Spleen (tissue), 11 donors: Measurements from ENCODE around the gene WDR54. TPM values are rescaled to one million over a fixed set of nuclear protein-coding genes. Genes with fewer than 3 reads are reported as not detected.
A peak's percentile ranks its signal among the peaks of the same experiment; 100 is the strongest.

Experiments
- DNase-seq: peaks from one replicate; pipeline ENCODE4 v3.0.0-alpha.2; 2020
- H3K27ac ChIP-seq, 8 donors: fragments of 200-600 bp; sonication (generic) in 7 of 8; 1 replicate in 4 of 8; 2 replicates in 4 of 8; pipeline versions ENCODE4 v1.5.0 to v1.8.0; 2016 to 2021; ENCODE audit warnings: inconsistent platforms in 4 of 8, mild to moderate bottlenecking in 4 of 8, moderate library complexity in 1 of 8
- H3K27me3 ChIP-seq, 7 donors: fragments of 200-600 bp; sonication (generic) in 6 of 7; replicated peaks in 1 of 7; 1 replicate in 4 of 7; 2 replicates in 3 of 7; pipeline versions ENCODE4 v1.5.0 to v1.8.0; 2016 to 2021; ENCODE audit warnings: inconsistent platforms in 3 of 7, mild to moderate bottlenecking in 1 of 7
- H3K36me3 ChIP-seq, 6 donors: fragments of 200-600 bp; sonication (generic) in 5 of 6; 1 replicate in 4 of 6; 2 replicates in 2 of 6; pipeline versions ENCODE4 v1.5.0 to v1.8.0; 2016 to 2021; ENCODE audit warnings: inconsistent platforms in 2 of 6
- H3K4me1 ChIP-seq, 6 donors: fragments of 200-600 bp; sonication (generic) in 5 of 6; 1 replicate in 3 of 6; 2 replicates in 3 of 6; pipeline versions ENCODE4 v1.5.0 to v1.8.0; 2016 to 2021; ENCODE audit warnings: inconsistent platforms in 3 of 6
- H3K4me3 ChIP-seq, 8 donors: fragments of 200-600 bp; sonication (generic) in 7 of 8; 1 replicate in 4 of 8; 2 replicates in 4 of 8; pipeline versions ENCODE4 v1.5.0 to v1.8.0; 2016 to 2021; ENCODE audit warnings: inconsistent platforms in 4 of 8, mild to moderate bottlenecking in 4 of 8, moderate library complexity in 2 of 8
- H3K9me3 ChIP-seq, 8 donors: fragments of 200-600 bp; sonication (generic) in 7 of 8; 1 replicate in 4 of 8; 2 replicates in 4 of 8; pipeline versions ENCODE4 v1.5.0 to v1.8.0; 2016 to 2021; ENCODE audit warnings: inconsistent platforms in 4 of 8
- POLR2A ChIP-seq, 3 donors: fragments of 450-650 bp; IDR thresholded peaks; one replicate each; pipeline ENCODE4 v1.5.1; 2017; ENCODE audit warnings: antibody characterized with exemption in 3 of 3, mild to moderate bottlenecking in 1 of 3
- POLR2AphosphoS5 ChIP-seq, 3 donors: sonication (generic); formaldehyde crosslinking; IDR thresholded peaks; one replicate each; pipeline ENCODE4 v1.5.1; 2017; ENCODE audit warnings: antibody characterized with exemption in 3 of 3
- WGBS, 5 donors: extraction: QIAGEN DNeasy Blood & Tissue Kit in 3 of 5; methylation state at CpG; one replicate each; pipeline versions ENCODE4 v1.1.5 to v1.1.7; 2013 to 2018; 5-methylcytosine and 5-hydroxymethylcytosine counted together
- intact Hi-C: fragments of 100-400 bp; cut with DNase I; formaldehyde crosslinking; loops from one replicate; pipeline ENCODE4 v1.15.0; 2023; ENCODE audit warnings: low total_unique reads
- polyA plus RNA-seq, 3 donors: library from polyadenylated mRNA; stranded (reverse); fragments of 200-250 nt; gene quantifications; one replicate each; pipeline ENCODE4 v1.2.1, GENCODE V29; 2013
- total RNA-seq, 7 donors: library from RNA; depleted of rRNA in 3 of 7; stranded (reverse); fragments of >200 nt in 3 of 7; fragmentation: NEBNext Ultra II Directional in 4 of 7; extraction: Animal tissue kit (Norgen Biotek cat#: 25700) in 4 of 7; gene quantifications; one replicate each; pipeline versions ENCODE4 v1.1.0 to v1.2.1, GENCODE V29; 2016 to 2021
- TF ChIP-seq, protein P1 (sequence below), 11 experiments: fragments of 200-600 bp in 7 of 11; fragments of 450-650 bp in 4 of 11; sonication (generic) in 4 of 11; IDR thresholded peaks in 8 of 11; conservative IDR thresholded peaks in 3 of 11; 1 replicate in 7 of 11; 2 replicates in 4 of 11; pipeline versions ENCODE4 v1.4.0 to v1.8.0; 2016 to 2021; ENCODE audit warnings: antibody characterized with exemption in 11 of 11, inconsistent platforms in 4 of 11, mild to moderate bottlenecking in 1 of 11
- donor health status: healthy with polysubstance abuse.
- donor health status: DM: no; HTN: no; CAD: no; lungs with moderate emphysema.
- donor health status: DM: no; HTN: no; CAD: no.
- donor health status: Bipolar disorder and iron deficiency.
- donor health status: healthy.
- donor health status: DM: no; HTN: no; CAD: no.
- donor health status: DM: yes; HTN: yes; CAD: no.

Gene WDR54
- total and polyA plus RNA-seq, 10 donors: 15.1 to 26.0 (median 21.0) TPM

DNA sequence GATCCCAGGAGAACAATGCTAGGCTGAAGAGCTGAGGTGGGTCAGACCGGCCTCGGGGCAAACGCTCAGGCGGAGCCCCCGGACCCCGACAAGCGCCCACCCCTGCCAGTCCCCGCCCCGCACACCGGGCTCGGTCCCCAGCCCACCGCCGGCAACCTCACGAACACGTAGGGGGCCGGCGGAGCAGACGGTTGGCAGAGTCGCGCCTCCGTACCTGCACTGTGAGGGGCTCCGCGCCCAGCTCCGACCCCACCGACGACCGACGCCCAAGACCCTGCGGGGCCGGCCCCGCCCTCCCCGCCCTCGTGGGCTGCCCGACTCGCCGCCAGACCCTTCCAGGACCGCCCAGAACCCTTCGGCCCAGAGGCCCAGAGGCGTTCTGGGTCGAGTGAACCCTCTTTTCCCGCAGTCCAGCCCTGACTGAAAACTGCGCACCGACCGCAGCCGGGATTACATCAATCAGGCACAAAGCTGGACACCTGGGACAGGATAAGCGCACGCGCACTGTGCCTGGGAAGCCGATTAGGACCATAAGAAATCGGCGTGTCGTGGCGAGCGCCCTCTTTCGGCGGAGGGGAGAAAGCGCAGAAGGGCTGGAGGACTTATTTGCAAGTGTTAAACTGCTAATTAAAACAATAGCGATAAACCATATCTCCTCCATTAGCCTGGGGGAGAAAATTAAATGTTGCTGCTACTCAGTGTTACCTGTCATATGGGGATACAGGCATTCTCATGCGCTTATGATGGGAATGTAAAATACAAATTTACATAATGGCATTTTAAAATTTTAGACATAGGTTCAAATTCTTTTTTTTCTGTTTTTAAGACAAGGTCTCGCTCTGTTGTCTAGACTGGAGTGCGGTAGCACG lies 29.7 kb upstream of the WDR54 start:
- Histone ChIP-seq H3K4me3 (peak overlapping the region; percentile 70 to 94 (median 86)), H3K36me3 (peaks cover 0 to 7% (median 0%) of the 10 kb centered on the region in 6 donors), H3K27me3 (no peaks in the 10 kb centered on the region), H3K9me3 (no peaks in the 10 kb centered on the region), H3K27ac (peak overlapping the region; percentile 91 to 97 (median 96)), H3K4me1 (peaks cover 15 to 47% (median 35%) of the 10 kb centered on the region in 6 donors)
- TF ChIP-seq POLR2AphosphoS5 (IDR thresholded peaks at IDR 0.05) (peak; percentile 76 to 83 (median 79)), POLR2A (IDR thresholded peaks at IDR 0.05) (peak in 2 of 3 donors; percentile 19 to 29)
- TF ChIP-seq, protein P1, sequence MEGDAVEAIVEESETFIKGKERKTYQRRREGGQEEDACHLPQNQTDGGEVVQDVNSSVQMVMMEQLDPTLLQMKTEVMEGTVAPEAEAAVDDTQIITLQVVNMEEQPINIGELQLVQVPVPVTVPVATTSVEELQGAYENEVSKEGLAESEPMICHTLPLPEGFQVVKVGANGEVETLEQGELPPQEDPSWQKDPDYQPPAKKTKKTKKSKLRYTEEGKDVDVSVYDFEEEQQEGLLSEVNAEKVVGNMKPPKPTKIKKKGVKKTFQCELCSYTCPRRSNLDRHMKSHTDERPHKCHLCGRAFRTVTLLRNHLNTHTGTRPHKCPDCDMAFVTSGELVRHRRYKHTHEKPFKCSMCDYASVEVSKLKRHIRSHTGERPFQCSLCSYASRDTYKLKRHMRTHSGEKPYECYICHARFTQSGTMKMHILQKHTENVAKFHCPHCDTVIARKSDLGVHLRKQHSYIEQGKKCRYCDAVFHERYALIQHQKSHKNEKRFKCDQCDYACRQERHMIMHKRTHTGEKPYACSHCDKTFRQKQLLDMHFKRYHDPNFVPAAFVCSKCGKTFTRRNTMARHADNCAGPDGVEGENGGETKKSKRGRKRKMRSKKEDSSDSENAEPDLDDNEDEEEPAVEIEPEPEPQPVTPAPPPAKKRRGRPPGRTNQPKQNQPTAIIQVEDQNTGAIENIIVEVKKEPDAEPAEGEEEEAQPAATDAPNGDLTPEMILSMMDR (IDR thresholded peaks at IDR 0.05 in 8 of 11, conservative IDR thresholded peaks at IDR 0.05 in 3 of 11): peak; percentile 91 to 98 (median 95)
- intact Hi-C loops: no loop called here
- peak; percentile 98 for DNase-seq
- 2 to 3% (median 2%) methylated on average over 41 to 62 of the region's 62 CpGs for WGBS, 5 donors

DNA sequence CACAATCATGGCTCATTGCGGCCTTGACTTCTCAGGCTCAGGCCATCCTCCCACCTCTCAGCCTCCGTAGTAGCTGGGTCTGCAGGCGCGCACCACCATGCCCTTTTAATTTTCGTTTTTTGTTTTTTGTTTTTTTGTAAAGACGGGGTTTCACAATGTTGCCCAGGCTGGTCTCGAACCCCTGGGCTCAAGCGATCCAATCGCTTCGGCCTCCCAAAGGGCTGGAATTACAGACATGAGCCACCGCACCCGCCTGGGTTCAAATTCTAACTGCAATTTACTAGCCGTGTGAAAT lies 29.1 kb upstream of the WDR54 start:
- Histone ChIP-seq H3K36me3 (peaks cover 0 to 7% (median 0%) of the 10 kb centered on the region in 6 donors), H3K4me3 (peak overlapping the region in 4 of 8 donors; percentile 75 to 91 (median 86))
- TF ChIP-seq, protein P1 (IDR thresholded peaks at IDR 0.05 in 8 of 11, conservative IDR thresholded peaks at IDR 0.05 in 3 of 11): no peak
- TF ChIP-seq POLR2AphosphoS5 (IDR thresholded peaks at IDR 0.05) (no peak), POLR2A (IDR thresholded peaks at IDR 0.05) (no peak)

DNA sequence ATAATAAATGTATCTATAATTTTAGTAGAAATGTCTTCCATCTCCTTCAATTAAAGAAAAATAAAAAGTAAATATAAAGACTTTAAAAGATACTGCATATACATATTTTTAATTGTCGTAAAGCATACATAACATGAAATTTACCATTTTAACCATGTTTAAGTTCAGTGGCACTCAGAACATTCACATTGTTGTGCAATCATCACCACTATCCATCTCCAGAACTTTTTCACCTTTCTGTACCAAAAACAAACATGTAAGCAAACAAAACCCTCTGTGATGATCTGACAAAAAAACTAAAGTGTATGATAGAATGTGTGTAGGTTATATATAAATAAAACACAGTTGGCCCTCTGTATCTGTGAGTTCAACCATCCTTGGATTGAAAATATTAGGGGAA lies 28.0 kb upstream of the WDR54 start:
- no peaks in the 10 kb centered on the region for H3K9me3 ChIP-seq
- TF ChIP-seq POLR2A (IDR thresholded peaks at IDR 0.05): no peak
- TF ChIP-seq, protein P1 (IDR thresholded peaks at IDR 0.05 in 8 of 11, conservative IDR thresholded peaks at IDR 0.05 in 3 of 11): no peak
- no peak for TF ChIP-seq POLR2AphosphoS5 (IDR thresholded peaks at IDR 0.05)
- H3K36me3 ChIP-seq: no peaks in the 10 kb centered on the region
- peaks cover 15 to 34% (median 27%) of the 10 kb centered on the region in 6 donors for H3K4me1 ChIP-seq
- H3K27me3 ChIP-seq: no peaks in the 10 kb centered on the region
- H3K27ac ChIP-seq: no peak overlapping the region
- H3K4me3 ChIP-seq: no peak overlapping the region
- intact Hi-C loops: no loop called here
- WGBS, 5 donors: 91 to 100% (median 95%) methylated on average over 1 of the region's 1 CpG
- no peak for DNase-seq

More for the DNA sequence above, 29.1 kb upstream of the WDR54 start:
- DNase-seq: no peak
- Histone ChIP-seq H3K9me3 (no peaks in the 10 kb centered on the region), H3K27me3 (no peaks in the 10 kb centered on the region), H3K27ac (peak overlapping the region in 3 of 8 donors; percentile 91 to 97 (median 96)), H3K4me1 (peaks cover 15 to 46% (median 35%) of the 10 kb centered on the region in 6 donors)
- WGBS, 5 donors: 72 to 80% (median 79%) methylated on average over 13 of the region's 13 CpGs
- intact Hi-C loops: no loop called here

DNA sequence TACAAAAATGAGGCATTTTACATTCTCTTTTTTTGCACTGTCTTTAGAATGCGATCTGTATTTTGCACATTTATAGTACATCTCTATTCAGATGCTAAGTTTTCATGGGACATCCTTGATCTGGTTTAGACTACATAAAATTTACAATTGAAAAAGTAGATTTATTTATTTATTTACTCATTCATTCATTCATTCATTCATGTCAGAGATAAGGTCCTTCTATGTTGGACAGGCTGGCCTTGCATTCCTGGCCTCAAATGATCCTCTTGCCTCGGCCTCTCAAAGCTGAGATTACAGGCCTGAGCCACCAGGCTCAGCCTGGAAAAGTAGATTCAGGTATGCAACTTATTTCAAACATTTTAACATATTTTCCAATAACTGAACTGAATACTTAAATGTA lies 25.4 kb upstream of the WDR54 start:
- DNase-seq: no peak
- 87 to 98% (median 93%) methylated on average over 2 of the region's 2 CpGs for WGBS, 5 donors
- no peaks in the 10 kb centered on the region for H3K27me3 ChIP-seq
- TF ChIP-seq, protein P1 (IDR thresholded peaks at IDR 0.05 in 8 of 11, conservative IDR thresholded peaks at IDR 0.05 in 3 of 11): no peak
- TF ChIP-seq POLR2AphosphoS5 (IDR thresholded peaks at IDR 0.05): no peak
- no peak for TF ChIP-seq POLR2A (IDR thresholded peaks at IDR 0.05)
- H3K36me3 ChIP-seq: no peaks in the 10 kb centered on the region
- no peak overlapping the region for H3K4me3 ChIP-seq
- intact Hi-C loops: no loop called here
- H3K27ac ChIP-seq: no peak overlapping the region
- peaks cover under 1 to 8% (median 3%) of the 10 kb centered on the region in 6 donors for H3K4me1 ChIP-seq
- H3K9me3 ChIP-seq: no peaks in the 10 kb centered on the region
